Peyer's patch (tissue), 4 donors: ENCODE results near the gene LMAN2L.

Experiments used
- CTCF ChIP-seq, 6 experiments: fragments of 450-650 bp in 4 of 6; fragments of 200-600 bp in 2 of 6; sonication (generic) in 1 of 6; IDR thresholded peaks; one replicate each; pipeline ENCODE4 v1.5.1; 2017 to 2019; ENCODE audit warnings: antibody characterized with exemption in 6 of 6, mild to moderate bottlenecking in 3 of 6, moderate library complexity in 1 of 6
- POLR2A ChIP-seq, 2 donors: fragments of 450-650 bp; IDR thresholded peaks; one replicate each; pipeline ENCODE4 v1.5.1; 2017; ENCODE audit warnings: antibody characterized with exemption in 2 of 2, mild to moderate bottlenecking in 2 of 2, moderate library complexity in 2 of 2

DNA sequence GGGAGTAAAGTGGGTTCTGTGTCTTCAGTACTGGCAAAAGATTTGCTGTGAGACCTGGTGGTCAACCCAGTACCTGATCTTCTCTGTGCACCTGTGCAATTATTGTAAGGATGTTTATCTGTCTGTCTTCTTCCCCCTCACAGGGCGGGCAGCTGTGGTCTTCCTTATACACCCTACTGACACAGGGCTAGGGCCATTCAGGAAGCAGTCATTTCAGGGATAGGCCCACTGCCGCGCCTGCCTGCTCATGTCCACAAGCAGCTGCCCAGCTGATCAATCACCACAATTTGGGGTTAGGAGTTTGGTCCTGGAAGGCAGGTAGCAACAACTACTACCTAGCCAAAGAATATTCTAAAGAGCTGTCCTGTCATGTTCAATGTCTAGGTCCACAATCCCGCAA, 19.7 kb upstream of the LMAN2L start:
- no peak for TF ChIP-seq CTCF (IDR thresholded peaks at IDR 0.05)
- no peak for TF ChIP-seq POLR2A (IDR thresholded peaks at IDR 0.05)
